Tibial nerve (tissue), 3 donors: ENCODE results near the gene NNMT.

Experiments used
- EP300 ChIP-seq, 2 donors: sonication (generic); formaldehyde crosslinking; IDR thresholded peaks; one replicate each; pipeline ENCODE4 v1.6.1; 2017; ENCODE audit warnings: antibody characterized with exemption in 2 of 2, mild to moderate bottlenecking in 1 of 2
- POLR2A ChIP-seq, 2 donors: fragments of 450-650 bp; IDR thresholded peaks; one replicate each; pipeline ENCODE4 v1.6.1; 2017; ENCODE audit warnings: antibody characterized with exemption in 2 of 2, mild to moderate bottlenecking in 2 of 2, moderate library complexity in 2 of 2

- no peak for TF ChIP-seq POLR2A (IDR thresholded peaks at IDR 0.05)
- TF ChIP-seq EP300 (IDR thresholded peaks at IDR 0.05), result no peak
Observed at GRCh38 chr11:114283422-114283821, 12.8 kb upstream of the NNMT start.
